ENCODE measurements around the gene FLCN. TPM values are rescaled to one million over a fixed set of nuclear protein-coding genes. Genes with fewer than 3 reads are reported as not detected.
A peak's percentile ranks its signal among the peaks of the same experiment; 100 is the strongest.
"Not testable (repeated sequence)": the region's sequence is repeated elsewhere in the genome, so short reads cannot be mapped to it uniquely, and the experiment has no call there.

FLCN gene
- total RNA-seq, 5 donors from 2014 or later (not counting 1 experiment from before 2014, with no cell fraction given) = 37.2 to 84.9 (median 70.8) TPM

DNA sequence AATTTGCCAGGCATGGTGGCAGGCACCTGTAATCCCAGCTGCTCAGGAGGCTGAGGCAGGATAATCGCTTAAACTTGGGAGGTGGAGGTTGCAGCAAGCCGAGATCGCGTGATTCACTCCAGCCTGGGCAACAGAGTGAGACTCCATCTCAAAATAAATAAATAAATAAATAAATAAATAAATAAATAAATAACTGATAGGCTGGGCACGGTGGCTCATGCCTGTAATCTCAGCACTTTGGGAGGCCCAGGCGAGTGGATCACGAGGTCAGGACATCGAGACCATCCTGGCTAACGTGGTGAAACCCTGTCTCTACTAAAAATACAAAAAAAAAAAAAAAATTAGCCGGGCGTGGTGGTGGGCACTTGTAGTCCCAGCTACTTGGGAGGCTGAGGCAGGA is 18.7 kb upstream of the FLCN start:
- H3K9me3 Mint-ChIP-seq; H3K27ac ChIP-seq (ENCODE audit: low read length); H3K9me3 ChIP-seq; POLR2A ChIA-PET; H3K4me1 Mint-ChIP-seq; DNase-seq; ATAC-seq (replicated peaks in 1 of 4); H3K4me1 ChIP-seq (ENCODE audit: control insufficient read depth in 1 of 2, extremely low read depth in 1 of 2, insufficient read depth in 2 of 2, low read length in 2 of 2); CTCF ChIA-PET; H3K27me3 ChIP-seq (replicated peaks in 1 of 2; ENCODE audit: control insufficient read depth in 2 of 2, extremely low read depth in 1 of 2, insufficient read depth in 2 of 2, low read length in 1 of 2); H3K27me3 Mint-ChIP-seq; H3K4me3 ChIP-seq (ENCODE audit: control insufficient read depth in 1 of 2, extremely low read depth in 1 of 2, low read length in 1 of 2); H3K4me3 Mint-ChIP-seq: not testable (repeated sequence)
- WGBS (ENCODE audit: insufficient coverage) = no CpG with 5 or more reads among the region's 11 CpGs
- Mint-ChIP-seq H3K36me3 (peaks cover 49% of the 10 kb centered on the region), H3K27ac (peak overlapping the region in 1 of 2 donors; percentile 28)
- H3K36me3 ChIP-seq (ENCODE audit: control insufficient read depth in 2 of 2, extremely low read depth in 1 of 2, insufficient read depth in 1 of 2, low read length in 1 of 2) = peaks cover 12 to 72% of the 10 kb centered on the region in 2 donors

DNA sequence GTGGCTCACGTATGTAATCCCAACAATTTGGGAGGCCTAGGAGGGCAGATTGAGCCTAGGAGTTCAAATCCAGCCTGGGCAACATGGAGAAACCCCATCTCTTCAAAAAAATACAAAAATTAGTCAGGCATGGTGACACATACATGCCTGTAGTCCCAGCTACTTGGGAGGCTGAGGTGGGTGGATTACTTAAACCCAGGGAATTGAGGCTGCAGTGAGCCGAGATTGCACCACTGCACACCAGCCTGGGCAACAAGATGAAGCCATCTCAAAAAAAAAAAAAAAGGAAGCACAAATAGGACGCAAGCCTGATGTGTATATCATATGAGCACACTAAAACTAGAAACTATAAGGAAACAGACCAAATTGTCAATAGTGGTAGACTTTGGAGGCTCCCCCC is 17.1 kb upstream of the FLCN start:
- Histone ChIP-seq H3K4me3 (ENCODE audit: control insufficient read depth in 1 of 2, extremely low read depth in 1 of 2, low read length in 1 of 2) (no peak overlapping the region), H3K27me3 (replicated peaks in 1 of 2; ENCODE audit: control insufficient read depth in 2 of 2, extremely low read depth in 1 of 2, insufficient read depth in 2 of 2, low read length in 1 of 2) (no peaks in the 10 kb centered on the region), H3K9me3 (no peaks in the 10 kb centered on the region), H3K4me1 (ENCODE audit: control insufficient read depth in 1 of 2, extremely low read depth in 1 of 2, insufficient read depth in 2 of 2, low read length in 2 of 2) (no peaks in the 10 kb centered on the region), H3K27ac (ENCODE audit: low read length) (no peak overlapping the region), H3K36me3 (ENCODE audit: control insufficient read depth in 2 of 2, extremely low read depth in 1 of 2, insufficient read depth in 1 of 2, low read length in 1 of 2) (peaks cover 8 to 67% of the 10 kb centered on the region in 2 donors)
- Mint-ChIP-seq H3K4me1 (peaks cover 0 to 6% (median 4%) of the 10 kb centered on the region in 3 donors), H3K9me3 (no peaks in the 10 kb centered on the region), H3K4me3 (no peak overlapping the region), H3K27ac (no peak overlapping the region), H3K36me3 (peaks cover 41% of the 10 kb centered on the region), H3K27me3 (no peaks in the 10 kb centered on the region)
- DNase-seq = no peak
- ChIA-PET POLR2A (no interaction called here), CTCF (no interaction called here)
- ATAC-seq (replicated peaks in 1 of 4) = no peak
- WGBS (ENCODE audit: insufficient coverage) = no CpG with 5 or more reads among the region's 3 CpGs

DNA sequence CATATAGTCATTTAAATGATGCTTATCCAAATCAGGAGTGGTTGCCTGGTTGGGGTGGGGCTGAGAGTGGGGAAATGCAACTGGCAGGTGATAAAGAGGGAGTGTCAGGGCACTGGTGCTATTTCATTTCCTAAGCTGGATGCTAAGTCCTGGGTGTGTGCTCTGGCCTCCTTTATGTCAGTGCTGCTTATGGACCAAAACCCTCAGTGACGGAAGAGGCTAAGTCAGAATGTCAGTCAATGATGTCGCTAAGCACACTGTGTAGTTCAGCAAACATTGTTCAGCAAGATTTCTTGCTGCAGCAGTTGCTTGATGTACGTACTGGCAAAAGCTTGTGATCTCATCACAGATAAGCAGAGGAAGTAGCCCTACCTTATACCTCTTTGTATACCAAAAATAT is 16.4 kb upstream of the FLCN start:
- Mint-ChIP-seq H3K27me3 (no peaks in the 10 kb centered on the region), H3K36me3 (peaks cover 38% of the 10 kb centered on the region), H3K4me1 (peaks cover 0 to 5% (median 4%) of the 10 kb centered on the region in 3 donors), H3K27ac (peak overlapping the region; percentile 22 to 40), H3K4me3 (no peak overlapping the region), H3K9me3 (no peaks in the 10 kb centered on the region)
- Histone ChIP-seq H3K36me3 (ENCODE audit: control insufficient read depth in 2 of 2, extremely low read depth in 1 of 2, insufficient read depth in 1 of 2, low read length in 1 of 2) (peaks cover 5 to 67% of the 10 kb centered on the region in 2 donors), H3K27me3 (replicated peaks in 1 of 2; ENCODE audit: control insufficient read depth in 2 of 2, extremely low read depth in 1 of 2, insufficient read depth in 2 of 2, low read length in 1 of 2) (no peaks in the 10 kb centered on the region), H3K9me3 (no peaks in the 10 kb centered on the region), H3K4me3 (ENCODE audit: control insufficient read depth in 1 of 2, extremely low read depth in 1 of 2, low read length in 1 of 2) (no peak overlapping the region), H3K4me1 (ENCODE audit: control insufficient read depth in 1 of 2, extremely low read depth in 1 of 2, insufficient read depth in 2 of 2, low read length in 2 of 2) (no peaks in the 10 kb centered on the region), H3K27ac (ENCODE audit: low read length) (no peak overlapping the region)
- no peak for ATAC-seq (replicated peaks in 1 of 4)
- peak in 1 of 35 experiments; percentile 11 for DNase-seq
- 88% methylated on average over 2 of the region's 3 CpGs for WGBS (ENCODE audit: insufficient coverage)
- ChIA-PET CTCF (no interaction called here), POLR2A (interaction anchor here in 1 of 2 donors (0.5 kb wide), 1 partner anchor 62 kb away, joined by 3 read pairs; no protein-coding TSS in a partner anchor)

- H3K4me1 ChIP-seq (ENCODE audit: control insufficient read depth in 1 of 2, extremely low read depth in 1 of 2, insufficient read depth in 2 of 2, low read length in 2 of 2) = no peaks in the 10 kb centered on the region
Observed at GRCh38 chr17:17252149-17252661, 15.2 kb upstream of the FLCN start.

GRCh38 chr17:17246879-17247278 is 9.9 kb upstream of the FLCN start:
- H3K27me3 Mint-ChIP-seq = no peaks in the 10 kb centered on the region
- DNase-seq (no peak), ATAC-seq (replicated peaks in 1 of 4) (no peak)
- Histone ChIP-seq H3K4me1 (ENCODE audit: control insufficient read depth in 1 of 2, extremely low read depth in 1 of 2, insufficient read depth in 2 of 2, low read length in 2 of 2) (no peaks in the 10 kb centered on the region), H3K9me3 (no peaks in the 10 kb centered on the region), H3K27me3 (replicated peaks in 1 of 2; ENCODE audit: control insufficient read depth in 2 of 2, extremely low read depth in 1 of 2, insufficient read depth in 2 of 2, low read length in 1 of 2) (no peaks in the 10 kb centered on the region), H3K4me3 (ENCODE audit: control insufficient read depth in 1 of 2, extremely low read depth in 1 of 2, low read length in 1 of 2) (no peak overlapping the region), H3K36me3 (ENCODE audit: control insufficient read depth in 2 of 2, extremely low read depth in 1 of 2, insufficient read depth in 1 of 2, low read length in 1 of 2) (peaks cover 0 to 40% of the 10 kb centered on the region in 2 donors), H3K27ac (ENCODE audit: low read length) (no peak overlapping the region)
- no peaks in the 10 kb centered on the region for H3K4me1 Mint-ChIP-seq
- peak overlapping the region; percentile 34 to 50 for H3K27ac Mint-ChIP-seq
- peaks cover 25% of the 10 kb centered on the region for H3K36me3 Mint-ChIP-seq
- no peaks in the 10 kb centered on the region for H3K9me3 Mint-ChIP-seq
- POLR2A ChIA-PET = no interaction called here
- H3K4me3 Mint-ChIP-seq = no peak overlapping the region
- 100% methylated on average over 1 of the region's 3 CpGs for WGBS (ENCODE audit: insufficient coverage)
- CTCF ChIA-PET = no interaction called here

More at GRCh38 chr17:17252149-17252661, 15.2 kb upstream of the FLCN start:
- Mint-ChIP-seq H3K9me3 (no peaks in the 10 kb centered on the region), H3K4me3 (no peak overlapping the region), H3K4me1 (peaks cover 0 to 5% (median 4%) of the 10 kb centered on the region in 3 donors), H3K27ac (no peak overlapping the region), H3K27me3 (no peaks in the 10 kb centered on the region), H3K36me3 (peaks cover 39% of the 10 kb centered on the region)
- Histone ChIP-seq H3K36me3 (ENCODE audit: control insufficient read depth in 2 of 2, extremely low read depth in 1 of 2, insufficient read depth in 1 of 2, low read length in 1 of 2) (peaks cover 5 to 72% of the 10 kb centered on the region in 2 donors), H3K27ac (ENCODE audit: low read length) (no peak overlapping the region), H3K27me3 (replicated peaks in 1 of 2; ENCODE audit: control insufficient read depth in 2 of 2, extremely low read depth in 1 of 2, insufficient read depth in 2 of 2, low read length in 1 of 2) (no peaks in the 10 kb centered on the region), H3K9me3 (no peaks in the 10 kb centered on the region), H3K4me3 (ENCODE audit: control insufficient read depth in 1 of 2, extremely low read depth in 1 of 2, low read length in 1 of 2) (no peak overlapping the region)
- ATAC-seq (replicated peaks in 1 of 4) = no peak
- ChIA-PET POLR2A (no interaction called here), CTCF (no interaction called here)
- 78% methylated on average over 8 of the region's 9 CpGs for WGBS (ENCODE audit: insufficient coverage)
- DNase-seq = no peak

- Histone ChIP-seq H3K4me1 (ENCODE audit: control insufficient read depth in 1 of 2, extremely low read depth in 1 of 2, insufficient read depth in 2 of 2, low read length in 2 of 2) (peaks cover 0 to 4% of the 10 kb centered on the region in 2 experiments), H3K27ac (ENCODE audit: low read length) (no peak overlapping the region), H3K27me3 (replicated peaks in 1 of 2; ENCODE audit: control insufficient read depth in 2 of 2, extremely low read depth in 1 of 2, insufficient read depth in 2 of 2, low read length in 1 of 2) (no peaks in the 10 kb centered on the region), H3K4me3 (ENCODE audit: control insufficient read depth in 1 of 2, extremely low read depth in 1 of 2, low read length in 1 of 2) (no peak overlapping the region), H3K36me3 (ENCODE audit: control insufficient read depth in 2 of 2, extremely low read depth in 1 of 2, insufficient read depth in 1 of 2, low read length in 1 of 2) (peaks cover 0 to 19% of the 10 kb centered on the region in 2 donors), H3K9me3 (no peaks in the 10 kb centered on the region)
- CTCF ChIA-PET = no interaction called here
- Mint-ChIP-seq H3K27me3 (no peaks in the 10 kb centered on the region), H3K4me1 (peaks cover 2 to 8% (median 5%) of the 10 kb centered on the region in 3 donors), H3K4me3 (no peak overlapping the region), H3K36me3 (peaks cover 19% of the 10 kb centered on the region), H3K9me3 (no peaks in the 10 kb centered on the region), H3K27ac (no peak overlapping the region)
- 92% methylated on average over 3 of the region's 6 CpGs for WGBS (ENCODE audit: insufficient coverage)
- ATAC-seq (replicated peaks in 1 of 4) (no peak), DNase-seq (no peak)
- POLR2A ChIA-PET = no interaction called here
Observed at GRCh38 chr17:17243163-17243562, 6.2 kb upstream of the FLCN start.

GRCh38 chr17:17242246-17242645 is 5.3 kb upstream of the FLCN start:
- WGBS (ENCODE audit: insufficient coverage) = 94% methylated on average over 6 of the region's 7 CpGs
- H3K4me1 Mint-ChIP-seq = peaks cover 7 to 16% (median 8%) of the 10 kb centered on the region in 3 donors
- H3K4me3 Mint-ChIP-seq = no peak overlapping the region
- H3K27me3 Mint-ChIP-seq = no peaks in the 10 kb centered on the region
- H3K4me1 ChIP-seq (ENCODE audit: control insufficient read depth in 1 of 2, extremely low read depth in 1 of 2, insufficient read depth in 2 of 2, low read length in 2 of 2) = peaks cover 0 to 8% of the 10 kb centered on the region in 2 experiments
- H3K4me3 ChIP-seq (ENCODE audit: control insufficient read depth in 1 of 2, extremely low read depth in 1 of 2, low read length in 1 of 2) = no peak overlapping the region
- ATAC-seq (replicated peaks in 1 of 4) (no peak), DNase-seq (no peak)
- H3K9me3 Mint-ChIP-seq = no peaks in the 10 kb centered on the region
- H3K27me3 ChIP-seq (replicated peaks in 1 of 2; ENCODE audit: control insufficient read depth in 2 of 2, extremely low read depth in 1 of 2, insufficient read depth in 2 of 2, low read length in 1 of 2) = no peaks in the 10 kb centered on the region
- no peak overlapping the region for H3K27ac ChIP-seq (ENCODE audit: low read length)
- ChIA-PET CTCF (no interaction called here), POLR2A (no interaction called here)
- H3K36me3 Mint-ChIP-seq = peaks cover 12% of the 10 kb centered on the region
- no peaks in the 10 kb centered on the region for H3K9me3 ChIP-seq
- H3K27ac Mint-ChIP-seq = no peak overlapping the region
- peaks cover 0 to 10% of the 10 kb centered on the region in 2 donors for H3K36me3 ChIP-seq (ENCODE audit: control insufficient read depth in 2 of 2, extremely low read depth in 1 of 2, insufficient read depth in 1 of 2, low read length in 1 of 2)

All from T-cell (primary cell).